H1 (cell line): ENCODE data around the gene PTPMT1. TPM values are rescaled to one million over a fixed set of nuclear protein-coding genes. Genes with fewer than 3 reads are reported as not detected.

Experiments used
- CBX5 ChIP-seq: fragments of 300-800, 300-1000 bp; sonication (generic); IDR thresholded peaks from 2 replicates; pipeline ENCODE4 v1.7.1; 2016; ENCODE audit warnings: antibody characterized with exemption, low read length, low read depth
- E2F6 ChIP-seq: IDR thresholded peaks from 2 replicates; pipeline ENCODE4 v1.6.1; 2012; ENCODE audit warnings: inconsistent platforms
- EP300 ChIP-seq, 2 experiments: IDR thresholded peaks; 1 replicate in 1 of 2; 2 replicates in 1 of 2; pipeline ENCODE4 v1.6.1; 2011 to 2012; ENCODE audit warnings: low read depth in 2 of 2, low read length in 2 of 2, mild to moderate bottlenecking in 2 of 2, borderline replicate concordance in 1 of 2, inconsistent platforms in 1 of 2, moderate library complexity in 1 of 2
- EZH2 ChIP-seq: fragments of 200-600 bp; sonication (generic); IDR thresholded peaks from 2 replicates; pipeline ENCODE4 v1.7.1; 2012; ENCODE audit warnings: low read depth, mild to moderate bottlenecking, moderate library complexity, low read length, inconsistent platforms; ENCODE audit not compliant: severe bottlenecking
- GABPA ChIP-seq: IDR thresholded peaks from 2 replicates; pipeline ENCODE4 v1.6.1; 2011; ENCODE audit warnings: mild to moderate bottlenecking, low read length, moderate library complexity, borderline replicate concordance; ENCODE audit not compliant: insufficient read depth
- KDM1A ChIP-seq: fragments of 200-600, 300-600 bp; sonication (generic); IDR thresholded peaks from 2 replicates; pipeline ENCODE4 v1.7.1; 2016; ENCODE audit warnings: mild to moderate bottlenecking, low read length, borderline replicate concordance
- KDM5A ChIP-seq: fragments of 200-600 bp; IDR thresholded peaks from 2 replicates; pipeline ENCODE4 v1.7.1; 2012; ENCODE audit warnings: mild to moderate bottlenecking, low read length, inconsistent platforms, mixed read lengths
- NANOG ChIP-seq: IDR thresholded peaks from 2 replicates; pipeline ENCODE4 v1.6.1; 2011; ENCODE audit warnings: low read length, low read depth, mild to moderate bottlenecking, inconsistent platforms; ENCODE audit not compliant: insufficient read depth, poor library complexity, severe bottlenecking
- polyA plus RNA-seq, 7 experiments: library from polyadenylated mRNA; depleted of rRNA in 3 of 7; stranded (reverse) in 5 of 7; unstranded in 2 of 7; fragments of >200 nt in 5 of 7; fragments of 200-250 nt in 2 of 7; gene quantifications; 1 replicate in 5 of 7; 2 replicates in 1 of 7; 4 replicates in 1 of 7; pipeline versions ENCODE4 v1.2.1 to v1.2.3, GENCODE V29; 2011 to 2013; ENCODE audit warnings: missing spikeins in 2 of 7, mixed read lengths in 2 of 7
- total RNA-seq: library from RNA; stranded (reverse); fragmentation: NEBNext Ultra II Directional; extraction: Animal tissue kit (Norgen Biotek cat#: 25700); gene quantifications from 2 replicates; pipeline ENCODE4 v1.2.1, GENCODE V29; 2021
- TF ChIP-seq, protein P1 (sequence below): IDR thresholded peaks from 2 replicates; pipeline ENCODE4 v1.6.1; 2011; ENCODE audit warnings: low read depth, mild to moderate bottlenecking, low read length; ENCODE audit not compliant: insufficient read depth

Gene PTPMT1
- total and polyA plus RNA-seq, 2 of the 8 experiments (the other 6 are each of a cell fraction or from before 2014, with no cell fraction given), result 44.8 to 105 TPM

GRCh38 chr11:47589118-47589517 lies 23.7 kb downstream of the PTPMT1 start (continued):
- TF ChIP-seq E2F6 (no peak), EZH2 (no peak), EP300 (IDR thresholded peaks at IDR 0.05; ENCODE audit: borderline replicate concordance in 1 of 2, low read depth in 2 of 2, low read length in 2 of 2) (no peak), KDM1A (no peak), CBX5 (no peak), KDM5A (no peak), NANOG (no peak), GABPA (no peak)
- TF ChIP-seq, protein P1, sequence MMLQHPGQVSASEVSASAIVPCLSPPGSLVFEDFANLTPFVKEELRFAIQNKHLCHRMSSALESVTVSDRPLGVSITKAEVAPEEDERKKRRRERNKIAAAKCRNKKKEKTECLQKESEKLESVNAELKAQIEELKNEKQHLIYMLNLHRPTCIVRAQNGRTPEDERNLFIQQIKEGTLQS, result no peak
